Dendritic cell treated with granulocyte-macrophage colony-stimulating factor and Interleukin-4, amounts not matched to agents 40 ng/mL and 50 ng/mL, for 4 days (primary cell): ENCODE results near the gene IKZF2.

ENCODE experiments used
- H3K27ac Mint-ChIP-seq: one replicate; pipeline ENCODE4 v1.8.0; 2022; ENCODE audit warnings: mild to moderate bottlenecking, mixed read lengths
- H3K27me3 Mint-ChIP-seq: one replicate; pipeline ENCODE4 v1.8.0; 2022; ENCODE audit warnings: mild to moderate bottlenecking, mixed read lengths
- H3K36me3 Mint-ChIP-seq: one replicate; pipeline ENCODE4 v1.8.0; 2022; ENCODE audit warnings: low read depth, mixed read lengths
- H3K4me1 Mint-ChIP-seq: one replicate; pipeline ENCODE4 v1.8.0; 2022; ENCODE audit warnings: low read depth, mixed read lengths
- H3K4me3 Mint-ChIP-seq: one replicate; pipeline ENCODE4 v1.8.0; 2022; ENCODE audit warnings: mild to moderate bottlenecking, moderate library complexity, mixed read lengths
- H3K9me3 Mint-ChIP-seq: one replicate; pipeline ENCODE4 v1.8.0; 2022; ENCODE audit warnings: mixed read lengths
- intact Hi-C: fragments of 100-400 bp; cut with micrococcal nuclease; formaldehyde crosslinking; loops from one replicate; pipeline ENCODE4 v1.15.0; 2022

IKZF2 gene

DNA sequence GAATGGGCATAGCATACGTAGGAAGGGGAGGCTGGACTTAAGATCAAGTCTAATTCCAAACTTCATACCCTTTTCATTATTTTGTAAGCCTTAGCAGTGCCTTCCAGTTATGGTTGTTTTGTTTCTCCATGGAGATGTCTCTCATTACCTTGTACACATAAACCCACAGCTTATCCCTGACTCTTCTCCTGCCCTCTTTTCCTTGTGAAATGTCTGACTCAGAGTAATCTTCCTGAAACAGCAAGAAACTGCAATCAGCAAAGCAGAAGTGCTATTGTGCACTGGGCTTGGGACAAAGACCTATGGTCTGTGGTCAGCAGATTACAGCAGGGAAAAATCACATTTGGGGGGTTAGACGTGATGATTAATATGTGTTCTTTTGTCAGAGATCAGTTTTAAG is 176.7 kb downstream of the IKZF2 start:
- Mint-ChIP-seq H3K27ac (no peak overlapping the region), H3K4me1 (peaks cover 10% of the 10 kb centered on the region), H3K4me3 (no peak overlapping the region), H3K27me3 (no peaks in the 10 kb centered on the region), H3K36me3 (no peaks in the 10 kb centered on the region), H3K9me3 (no peaks in the 10 kb centered on the region)
- intact Hi-C loops: no loop called here

- no peak overlapping the region for H3K4me3 Mint-ChIP-seq
- intact Hi-C loops: no loop called here
- peaks cover 10% of the 10 kb centered on the region for H3K4me1 Mint-ChIP-seq
- H3K27ac Mint-ChIP-seq: no peak overlapping the region
- H3K9me3 Mint-ChIP-seq: no peaks in the 10 kb centered on the region
- no peaks in the 10 kb centered on the region for H3K27me3 Mint-ChIP-seq
- H3K36me3 Mint-ChIP-seq: no peaks in the 10 kb centered on the region
Measured at GRCh38 chr2:212973347-212973746, 178.1 kb downstream of the IKZF2 start.

GRCh38 chr2:212970132-212970531 is 181.3 kb downstream of the IKZF2 start:
- Mint-ChIP-seq H3K4me1 (peaks cover 6% of the 10 kb centered on the region), H3K4me3 (no peak overlapping the region), H3K27ac (no peak overlapping the region), H3K9me3 (no peaks in the 10 kb centered on the region), H3K36me3 (no peaks in the 10 kb centered on the region), H3K27me3 (no peaks in the 10 kb centered on the region)
- intact Hi-C loops: no loop called here

DNA sequence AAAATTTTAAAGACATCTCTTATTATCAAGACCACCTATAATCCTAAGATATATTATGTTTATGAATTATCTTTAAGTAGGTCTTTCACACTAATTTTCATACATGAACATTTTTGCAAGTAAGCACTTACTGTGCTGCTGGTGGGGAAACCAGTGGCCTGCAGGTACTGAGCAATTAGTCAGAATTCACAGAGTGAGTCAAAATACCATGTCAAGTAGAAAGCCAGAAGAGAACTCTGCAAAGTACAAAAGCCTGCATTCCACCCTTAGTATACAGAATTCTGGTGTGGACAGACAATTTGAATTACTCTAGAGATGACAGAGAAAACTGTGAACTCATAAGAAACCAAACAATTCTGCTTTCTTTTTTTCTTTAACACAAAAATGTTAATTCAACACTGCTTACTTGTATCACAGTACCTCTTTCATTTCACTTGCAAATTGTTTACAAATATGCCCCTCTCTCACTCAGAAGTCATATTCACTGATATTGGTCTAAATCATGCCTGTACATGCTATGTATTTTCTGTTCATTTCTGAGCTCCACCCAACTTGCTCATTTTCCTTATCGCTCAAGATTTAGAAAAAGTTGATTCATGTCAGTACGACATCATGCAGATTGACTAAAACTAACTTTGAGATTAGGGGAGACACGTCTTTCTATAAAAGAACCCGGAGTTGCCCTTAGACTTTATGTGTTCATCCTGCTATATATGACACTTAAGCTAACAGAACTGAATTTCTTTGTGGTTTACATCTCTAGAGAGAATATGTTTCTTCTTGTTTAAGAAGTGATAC is 182.9 kb downstream of the IKZF2 start:
- no peak overlapping the region for H3K27ac Mint-ChIP-seq
- intact Hi-C loops: no loop called here

DNA sequence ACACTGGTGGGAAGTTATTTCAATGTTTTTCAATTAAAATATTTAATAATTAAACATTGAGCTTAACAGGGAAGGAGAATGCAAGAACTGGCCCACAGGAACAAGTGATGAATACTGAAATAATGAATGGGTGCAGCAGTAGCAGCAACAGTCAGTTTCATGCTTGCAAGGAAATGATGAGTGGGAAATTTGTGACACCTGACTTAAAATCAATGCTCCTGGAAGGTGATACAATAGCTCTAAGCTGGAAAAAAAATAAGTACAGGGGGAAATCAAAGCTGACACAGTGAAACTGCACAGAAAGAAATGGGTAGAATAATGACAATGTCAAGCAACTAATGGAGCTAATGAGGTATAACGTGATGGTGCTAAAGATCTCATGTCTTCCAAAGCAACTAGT is 184.5 kb downstream of the IKZF2 start:
- no peaks in the 10 kb centered on the region for H3K4me1 Mint-ChIP-seq
- no peaks in the 10 kb centered on the region for H3K27me3 Mint-ChIP-seq
- no peak overlapping the region for H3K27ac Mint-ChIP-seq
- H3K9me3 Mint-ChIP-seq: no peaks in the 10 kb centered on the region
- no peaks in the 10 kb centered on the region for H3K36me3 Mint-ChIP-seq
- intact Hi-C loops: no loop called here
- no peak overlapping the region for H3K4me3 Mint-ChIP-seq

More for the DNA sequence above, 182.9 kb downstream of the IKZF2 start:
- Mint-ChIP-seq H3K36me3 (no peaks in the 10 kb centered on the region), H3K9me3 (no peaks in the 10 kb centered on the region), H3K4me3 (no peak overlapping the region), H3K4me1 (no peaks in the 10 kb centered on the region), H3K27me3 (no peaks in the 10 kb centered on the region)

DNA sequence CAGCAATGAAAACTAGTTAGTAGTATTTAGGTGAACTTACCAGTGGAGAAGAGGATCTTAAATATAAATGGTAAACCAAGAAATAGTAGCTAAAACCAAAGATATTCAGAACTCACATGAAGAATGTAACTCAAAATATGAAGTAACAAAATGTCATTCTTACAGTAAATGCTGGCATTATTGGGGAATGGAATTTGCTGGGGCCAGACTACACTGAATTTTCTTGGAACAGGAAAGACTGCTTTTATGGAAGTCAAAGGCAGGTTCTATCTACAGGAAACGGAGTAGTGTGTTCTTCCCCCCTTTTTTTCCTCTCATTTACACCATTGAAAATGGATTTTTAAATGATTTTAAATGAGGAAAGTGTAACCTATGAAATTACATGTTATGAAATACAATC is 188.7 kb downstream of the IKZF2 start:
- Mint-ChIP-seq H3K36me3 (no peaks in the 10 kb centered on the region), H3K27me3 (no peaks in the 10 kb centered on the region), H3K4me1 (no peaks in the 10 kb centered on the region), H3K4me3 (no peak overlapping the region), H3K27ac (no peak overlapping the region), H3K9me3 (no peaks in the 10 kb centered on the region)
- intact Hi-C loops: no loop called here

GRCh38 chr2:212961255-212961654 is 190.2 kb downstream of the IKZF2 start:
- Mint-ChIP-seq H3K4me3 (no peak overlapping the region), H3K27ac (no peak overlapping the region), H3K27me3 (no peaks in the 10 kb centered on the region), H3K9me3 (no peaks in the 10 kb centered on the region), H3K36me3 (no peaks in the 10 kb centered on the region), H3K4me1 (no peaks in the 10 kb centered on the region)
- intact Hi-C loops: no loop called here

DNA sequence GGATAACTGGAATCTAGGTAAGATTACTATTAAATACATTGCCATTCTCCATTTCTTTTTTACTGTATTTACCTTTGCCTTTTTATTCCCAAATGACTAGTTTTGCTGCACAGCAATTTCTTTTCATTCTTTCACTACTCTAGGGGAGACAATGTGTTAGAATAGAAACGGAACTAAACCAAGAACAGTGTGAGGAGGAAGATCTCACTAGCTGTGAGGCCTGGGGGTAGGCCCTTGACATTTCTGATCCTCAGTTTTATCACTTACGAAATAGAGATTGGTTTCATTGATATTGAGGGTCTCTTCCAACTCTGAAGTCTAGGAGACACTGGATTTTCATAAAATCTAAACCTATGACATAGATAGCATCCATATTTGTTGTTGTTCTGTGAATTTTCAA is 191.1 kb downstream of the IKZF2 start:
- H3K4me1 Mint-ChIP-seq: no peaks in the 10 kb centered on the region
- no peak overlapping the region for H3K27ac Mint-ChIP-seq
- intact Hi-C loops: no loop called here
- H3K36me3 Mint-ChIP-seq: no peaks in the 10 kb centered on the region
- H3K4me3 Mint-ChIP-seq: no peak overlapping the region
- H3K9me3 Mint-ChIP-seq: no peaks in the 10 kb centered on the region
- H3K27me3 Mint-ChIP-seq: no peaks in the 10 kb centered on the region

DNA sequence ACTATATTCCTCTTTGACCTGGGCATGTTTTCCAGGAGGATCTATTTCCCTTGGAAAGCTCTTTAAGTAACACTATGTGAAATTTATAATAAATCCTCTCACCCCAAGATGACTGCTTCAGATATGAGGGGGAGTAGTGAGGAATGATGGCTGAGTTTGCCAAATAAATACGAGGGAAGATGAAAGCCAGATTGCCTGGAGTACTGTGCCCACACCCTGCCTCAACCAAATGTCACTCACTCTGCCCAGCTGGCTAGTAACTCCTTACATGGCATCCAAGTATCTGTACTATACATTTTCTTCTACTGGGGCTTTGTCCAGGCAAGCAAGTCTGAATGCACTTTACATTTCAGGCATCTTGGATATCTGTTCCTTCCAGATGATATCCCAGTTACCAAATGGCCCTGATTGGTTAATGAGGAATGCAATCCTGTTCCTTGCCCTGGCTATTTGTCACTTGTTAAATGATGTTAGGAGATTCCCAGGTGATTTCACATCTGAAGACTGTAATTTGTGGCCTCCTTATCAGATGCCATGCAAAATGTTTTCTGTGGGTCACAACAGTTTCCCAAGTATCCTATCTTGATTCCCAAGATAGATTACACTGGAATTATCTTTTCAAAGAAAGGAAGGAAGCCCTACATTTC is 191.8 kb downstream of the IKZF2 start:
- Mint-ChIP-seq H3K4me1 (no peaks in the 10 kb centered on the region), H3K27ac (no peak overlapping the region), H3K4me3 (no peak overlapping the region)

GRCh38 chr2:212958757-212959295 is 192.6 kb downstream of the IKZF2 start:
- Mint-ChIP-seq H3K27me3 (no peaks in the 10 kb centered on the region), H3K9me3 (no peaks in the 10 kb centered on the region), H3K27ac (no peak overlapping the region), H3K4me3 (no peak overlapping the region), H3K36me3 (no peaks in the 10 kb centered on the region), H3K4me1 (no peaks in the 10 kb centered on the region)
- intact Hi-C loops: no loop called here

More for the DNA sequence above, 191.8 kb downstream of the IKZF2 start:
- Mint-ChIP-seq H3K36me3 (no peaks in the 10 kb centered on the region), H3K27me3 (no peaks in the 10 kb centered on the region), H3K9me3 (no peaks in the 10 kb centered on the region)
- intact Hi-C loops: no loop called here

- Mint-ChIP-seq H3K4me3 (no peak overlapping the region), H3K4me1 (no peaks in the 10 kb centered on the region), H3K9me3 (no peaks in the 10 kb centered on the region), H3K27ac (no peak overlapping the region), H3K27me3 (no peaks in the 10 kb centered on the region), H3K36me3 (no peaks in the 10 kb centered on the region)
- intact Hi-C loops: no loop called here
Measured at GRCh38 chr2:212958133-212958532, 193.3 kb downstream of the IKZF2 start.

- Mint-ChIP-seq H3K36me3 (no peaks in the 10 kb centered on the region), H3K4me1 (no peaks in the 10 kb centered on the region), H3K4me3 (no peak overlapping the region), H3K9me3 (no peaks in the 10 kb centered on the region), H3K27ac (no peak overlapping the region), H3K27me3 (no peaks in the 10 kb centered on the region)
- intact Hi-C loops: no loop called here
Measured at GRCh38 chr2:212957624-212958023, 193.8 kb downstream of the IKZF2 start.

DNA sequence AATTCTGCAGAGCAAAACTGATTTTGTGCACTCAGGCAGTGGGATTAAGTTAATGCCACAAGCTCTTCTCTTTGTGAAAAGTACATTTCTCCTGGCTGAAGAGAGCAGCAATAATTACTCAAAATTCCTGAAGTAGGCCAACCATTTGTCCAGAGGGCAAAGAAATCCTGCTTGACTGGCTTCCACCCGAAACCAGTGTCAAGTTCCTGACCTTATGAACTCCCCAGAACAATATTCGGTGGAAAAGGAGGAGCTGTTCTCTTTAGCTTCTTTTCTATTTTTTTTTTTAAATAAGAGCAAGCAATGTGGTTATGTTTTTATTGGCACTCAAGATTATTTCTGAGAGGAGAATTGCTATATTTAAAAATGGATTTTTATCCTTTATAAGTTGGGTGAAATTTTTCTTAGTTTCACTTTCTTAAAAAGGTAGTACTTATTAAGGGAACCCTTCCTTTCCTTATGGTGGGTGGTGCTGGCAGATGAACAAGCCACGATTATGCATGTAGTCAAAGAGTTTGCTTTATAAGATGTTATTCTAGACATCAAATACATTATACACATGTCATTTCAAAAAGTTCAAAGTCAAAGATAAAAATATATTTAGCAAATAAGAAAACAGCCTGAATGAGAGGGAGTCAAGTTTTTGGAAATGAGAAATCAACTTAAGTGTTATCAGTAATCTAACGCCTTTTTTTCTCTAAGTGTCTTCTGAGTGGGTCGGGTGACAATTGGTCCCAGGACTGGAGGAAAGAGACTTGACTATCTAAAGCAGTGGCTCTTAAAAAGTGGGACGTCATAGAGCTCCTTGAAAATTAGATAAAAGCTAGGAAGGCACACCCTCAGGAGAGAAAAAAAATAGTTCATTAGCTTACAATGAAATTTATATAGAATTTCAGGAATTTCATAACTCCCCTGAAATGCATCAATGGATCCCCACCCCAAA is 194.5 kb downstream of the IKZF2 start:
- Mint-ChIP-seq H3K4me1 (no peaks in the 10 kb centered on the region), H3K4me3 (no peak overlapping the region), H3K27me3 (no peaks in the 10 kb centered on the region), H3K27ac (no peak overlapping the region), H3K9me3 (no peaks in the 10 kb centered on the region), H3K36me3 (no peaks in the 10 kb centered on the region)
- intact Hi-C loops: no loop called here
